Thoracic aorta (tissue), 2 donors: ENCODE measurements around the gene ANKAR. TPM values are rescaled to one million over a fixed set of nuclear protein-coding genes. Genes with fewer than 3 reads are reported as not detected.

ENCODE experiments used
- ATAC-seq: fragments of 150-250 bp; one replicate; pipeline ENCODE4 v1.8.0; 2017; ENCODE audit warnings: low read depth; ENCODE audit not compliant: insufficient number of reproducible peaks, low FRiP score
- DNase-seq: peaks from one replicate; pipeline ENCODE4 v3.0.0-alpha.2; 2020; ENCODE audit warnings: low spot score
- H3K27ac ChIP-seq, 2 donors: fragments of 200-600 bp; sonication (generic); 1 replicate in 1 of 2; 2 replicates in 1 of 2; pipeline ENCODE4 v1.5.1; 2016; ENCODE audit warnings: mild to moderate bottlenecking in 2 of 2, moderate library complexity in 2 of 2
- H3K27me3 ChIP-seq: fragments of 200-600 bp; sonication (generic); replicated peaks from 2 replicates; pipeline ENCODE4 v1.6.0; 2016; ENCODE audit warnings: mild to moderate bottlenecking; ENCODE audit not compliant: insufficient read depth
- H3K36me3 ChIP-seq: fragments of 200-600 bp; sonication (generic); one replicate; pipeline ENCODE4 v1.5.1; 2016
- H3K4me1 ChIP-seq, 2 donors: fragments of 200-600 bp; sonication (generic); 1 replicate in 1 of 2; 2 replicates in 1 of 2; pipeline versions ENCODE4 v1.5.1 to v1.6.0; 2016; ENCODE audit warnings: low read depth in 2 of 2, mild to moderate bottlenecking in 1 of 2; ENCODE audit not compliant: control insufficient read depth in 1 of 2
- H3K4me3 ChIP-seq: fragments of 200-600 bp; sonication (generic); 2 replicates; pipeline ENCODE4 v1.5.1; 2016; ENCODE audit warnings: mild to moderate bottlenecking
- H3K9me3 ChIP-seq: fragments of 200-600 bp; sonication (generic); 2 replicates; pipeline ENCODE4 v1.5.1; 2016
- total RNA-seq, 2 donors: library from RNA; depleted of rRNA; stranded (reverse); fragments of >200 nt; gene quantifications; one replicate each; pipeline versions ENCODE4 v1.1.0 to v1.2.3, GENCODE V29; 2016
- TF ChIP-seq, protein P1 (sequence below): fragments of 200-600 bp; sonication (generic); IDR thresholded peaks from one replicate; pipeline ENCODE4 v1.5.1; 2019; ENCODE audit warnings: antibody characterized with exemption

ANKAR gene
- total RNA-seq, 2 donors from 2014 or later: 15.8 to 31.5 TPM

GRCh38 chr2:189719571-189719970 lies 45.1 kb downstream of the ANKAR start:
- peaks cover 0 to 8% of the 10 kb centered on the region in 2 donors for H3K4me1 ChIP-seq
- H3K9me3 ChIP-seq: no peaks in the 10 kb centered on the region
- no peaks in the 10 kb centered on the region for H3K27me3 ChIP-seq
- peaks cover 5% of the 10 kb centered on the region for H3K36me3 ChIP-seq
- no peak overlapping the region for H3K27ac ChIP-seq
- ATAC-seq (no peak), DNase-seq (no peak)
- H3K4me3 ChIP-seq: no peak overlapping the region
- TF ChIP-seq, protein P1, sequence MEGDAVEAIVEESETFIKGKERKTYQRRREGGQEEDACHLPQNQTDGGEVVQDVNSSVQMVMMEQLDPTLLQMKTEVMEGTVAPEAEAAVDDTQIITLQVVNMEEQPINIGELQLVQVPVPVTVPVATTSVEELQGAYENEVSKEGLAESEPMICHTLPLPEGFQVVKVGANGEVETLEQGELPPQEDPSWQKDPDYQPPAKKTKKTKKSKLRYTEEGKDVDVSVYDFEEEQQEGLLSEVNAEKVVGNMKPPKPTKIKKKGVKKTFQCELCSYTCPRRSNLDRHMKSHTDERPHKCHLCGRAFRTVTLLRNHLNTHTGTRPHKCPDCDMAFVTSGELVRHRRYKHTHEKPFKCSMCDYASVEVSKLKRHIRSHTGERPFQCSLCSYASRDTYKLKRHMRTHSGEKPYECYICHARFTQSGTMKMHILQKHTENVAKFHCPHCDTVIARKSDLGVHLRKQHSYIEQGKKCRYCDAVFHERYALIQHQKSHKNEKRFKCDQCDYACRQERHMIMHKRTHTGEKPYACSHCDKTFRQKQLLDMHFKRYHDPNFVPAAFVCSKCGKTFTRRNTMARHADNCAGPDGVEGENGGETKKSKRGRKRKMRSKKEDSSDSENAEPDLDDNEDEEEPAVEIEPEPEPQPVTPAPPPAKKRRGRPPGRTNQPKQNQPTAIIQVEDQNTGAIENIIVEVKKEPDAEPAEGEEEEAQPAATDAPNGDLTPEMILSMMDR: no peak

GRCh38 chr2:189723192-189723591 lies 48.7 kb downstream of the ANKAR start:
- TF ChIP-seq, protein P1: no peak
- no peak for ATAC-seq
- DNase-seq: no peak
- H3K27me3 ChIP-seq: no peaks in the 10 kb centered on the region
- H3K27ac ChIP-seq: no peak overlapping the region
- peaks cover 0 to 8% of the 10 kb centered on the region in 2 donors for H3K4me1 ChIP-seq
- no peaks in the 10 kb centered on the region for H3K9me3 ChIP-seq
- H3K4me3 ChIP-seq: no peak overlapping the region
- H3K36me3 ChIP-seq: peaks cover 5% of the 10 kb centered on the region

Other genes with a start within 250 kb of the ANKAR start
- gene WDR75, start 233.2 kb upstream of the ANKAR start, total RNA-seq: 10 to 100 TPM; 34.8 to 58.7 TPM
- 100 to 1,000 TPM in 1 of 2 donors, 10 to 100 TPM in 1; 76.5 to 118 TPM for gene SLC40A1, start 93.9 kb upstream of the ANKAR start, total RNA-seq
- 10 to 100 TPM; 48.2 to 59.3 TPM for gene ASNSD1, start 13.2 kb upstream of the ANKAR start, total RNA-seq
- gene OSGEPL1, start 88.1 kb downstream of the ANKAR start, total RNA-seq: 1 to 10 TPM; 1.9 to 5.7 TPM
- gene ORMDL1, start 109.7 kb downstream of the ANKAR start, total RNA-seq: 10 to 100 TPM; 94.0 to 95.0 TPM
- 10 to 100 TPM in 1 of 2 donors, 1 to 10 TPM in 1; 7.6 to 27.6 TPM for gene PMS1, start 109.8 kb downstream of the ANKAR start, total RNA-seq